ENCODE data around the gene STAG1.
"Not testable (repeated sequence)": the region's sequence is repeated elsewhere in the genome, so short reads cannot be mapped to it uniquely, and the experiment has no call there.

The STAG1 gene

DNA sequence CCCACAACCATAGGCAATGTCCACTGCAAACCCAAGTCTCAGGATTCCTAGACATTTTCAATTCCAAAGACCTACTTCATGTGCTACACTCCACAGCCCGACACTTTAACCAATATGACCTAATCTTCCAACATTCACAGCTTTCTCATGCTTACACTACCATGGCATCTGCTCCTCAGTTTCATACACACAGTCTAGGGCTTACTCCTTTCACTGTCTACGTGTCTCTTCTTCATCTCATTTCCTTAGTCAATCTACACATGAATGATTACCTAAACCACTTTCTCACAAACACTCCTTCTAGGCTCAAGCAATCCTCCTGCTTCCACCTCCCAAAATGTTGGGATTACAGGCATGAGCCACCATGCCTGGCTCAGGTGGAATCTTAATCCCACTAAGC, 106.3 kb downstream of the STAG1 start:
- DNase-seq (ENCODE audit: low read depth in 3 of 3): no peak

- no peak for DNase-seq (ENCODE audit: low read depth in 3 of 3)
These were observed 108.0 kb downstream of the STAG1 start for GRCh38 chr3:136644212-136644611.

GRCh38 chr3:136643380-136643779, 108.8 kb downstream of the STAG1 start:
- not testable (repeated sequence) for DNase-seq (ENCODE audit: low read depth in 3 of 3)

DNA sequence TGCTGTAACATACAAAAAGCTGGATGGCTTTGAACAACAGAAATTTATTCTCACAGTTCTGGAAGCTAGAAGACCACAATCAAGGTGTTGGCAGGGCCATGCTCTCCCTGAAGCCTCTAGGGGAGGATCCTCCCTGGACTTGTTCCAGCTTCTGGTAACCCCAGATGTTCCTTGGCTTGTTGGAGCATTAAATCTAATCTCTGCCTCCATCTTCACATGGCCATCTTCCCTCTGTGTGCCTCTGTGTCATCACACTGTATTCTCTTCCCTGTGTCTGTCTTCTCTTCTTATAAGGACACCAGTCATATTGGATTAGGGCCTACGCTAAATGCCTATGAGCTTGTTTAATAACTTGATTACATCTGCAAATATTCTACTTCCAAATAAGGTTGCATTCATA, 109.5 kb downstream of the STAG1 start:
- DNase-seq (ENCODE audit: low read depth in 3 of 3): no peak

DNA sequence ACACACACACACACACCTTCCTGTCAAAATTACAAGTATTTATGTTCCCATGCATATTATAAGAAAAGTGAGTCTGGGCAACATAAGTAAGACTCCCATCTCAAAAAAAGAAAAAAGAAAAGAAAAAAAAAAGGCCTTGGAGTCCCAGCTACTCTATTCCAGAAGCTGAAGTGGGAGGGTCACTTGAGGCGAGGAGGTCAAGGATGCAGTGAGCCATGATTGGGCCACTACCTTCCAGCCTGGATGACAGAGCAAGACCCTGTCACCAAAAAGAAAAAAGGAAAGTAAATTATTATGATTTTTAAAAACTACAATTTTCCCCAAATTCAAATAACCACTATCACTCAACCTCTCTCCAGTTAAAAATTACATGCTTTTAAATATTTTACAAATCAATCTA, 113.1 kb downstream of the STAG1 start:
- no peak for DNase-seq (ENCODE audit: low read depth in 3 of 3)

DNA sequence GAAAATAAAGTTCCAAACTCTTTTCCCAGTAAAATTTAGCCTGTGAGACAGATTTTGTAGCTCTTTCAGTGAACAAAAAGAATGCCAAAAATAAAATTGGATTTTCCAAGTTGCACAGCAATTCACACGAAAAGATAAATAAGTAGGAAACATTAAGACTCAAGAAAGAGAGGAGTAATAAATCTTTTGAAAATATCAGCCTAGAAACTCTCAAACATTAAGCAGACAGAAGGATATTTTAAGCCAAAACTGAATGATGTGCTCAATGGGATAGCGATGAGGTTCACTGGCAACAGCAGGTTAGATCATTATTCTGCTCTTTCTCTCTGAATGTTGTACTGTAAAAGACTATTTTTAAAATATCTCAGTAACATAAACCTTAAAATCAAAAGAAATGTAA, 115.0 kb downstream of the STAG1 start:
- no peak for DNase-seq (ENCODE audit: low read depth in 3 of 3)

DNA sequence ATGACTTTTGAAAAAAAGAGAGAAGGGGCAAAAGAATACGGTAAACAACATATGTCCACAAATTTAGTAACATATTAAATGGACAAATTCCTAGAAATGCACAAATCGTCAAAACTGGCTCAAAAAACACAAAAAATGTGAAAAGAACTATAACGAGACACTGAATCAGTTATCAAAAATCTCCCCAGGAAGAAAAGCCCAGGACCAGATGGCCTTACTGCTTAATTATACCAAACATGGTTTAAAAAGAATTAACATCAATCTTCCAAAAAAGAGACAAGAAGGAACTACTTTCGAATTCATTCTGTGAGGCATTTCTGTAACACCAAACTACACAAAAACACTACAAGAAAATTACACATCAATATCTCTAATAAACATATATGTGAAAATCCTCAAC, 117.4 kb downstream of the STAG1 start:
- no peak for DNase-seq (ENCODE audit: low read depth in 3 of 3)

- DNase-seq (ENCODE audit: low read depth in 3 of 3): no peak
These were observed 119.5 kb downstream of the STAG1 start for GRCh38 chr3:136632625-136633081.

- DNase-seq (ENCODE audit: low read depth in 3 of 3): no peak
These were observed 120.8 kb downstream of the STAG1 start for GRCh38 chr3:136631424-136631823.

- DNase-seq (ENCODE audit: low read depth in 3 of 3): no peak
These were observed 121.3 kb downstream of the STAG1 start for GRCh38 chr3:136630915-136631314.

DNA sequence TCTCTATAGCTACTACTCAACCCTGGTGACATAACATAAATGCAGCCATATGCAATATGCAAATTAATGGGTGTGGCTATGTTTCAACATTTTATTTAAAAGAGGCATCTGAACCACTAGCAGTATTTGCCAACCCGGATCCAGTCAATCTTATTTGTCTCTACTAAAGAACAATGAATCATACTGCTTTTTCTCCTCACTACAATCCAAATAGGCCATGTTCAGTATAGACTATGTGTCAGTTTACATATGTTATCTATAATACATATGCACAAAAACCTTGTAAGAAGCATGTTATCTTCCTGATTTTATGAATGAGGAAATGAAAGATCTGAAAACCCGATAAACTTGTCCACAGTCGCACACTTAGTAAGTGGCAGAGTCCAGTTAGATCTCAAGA, 125.7 kb downstream of the STAG1 start:
- DNase-seq (ENCODE audit: low read depth in 3 of 3): no peak

DNA sequence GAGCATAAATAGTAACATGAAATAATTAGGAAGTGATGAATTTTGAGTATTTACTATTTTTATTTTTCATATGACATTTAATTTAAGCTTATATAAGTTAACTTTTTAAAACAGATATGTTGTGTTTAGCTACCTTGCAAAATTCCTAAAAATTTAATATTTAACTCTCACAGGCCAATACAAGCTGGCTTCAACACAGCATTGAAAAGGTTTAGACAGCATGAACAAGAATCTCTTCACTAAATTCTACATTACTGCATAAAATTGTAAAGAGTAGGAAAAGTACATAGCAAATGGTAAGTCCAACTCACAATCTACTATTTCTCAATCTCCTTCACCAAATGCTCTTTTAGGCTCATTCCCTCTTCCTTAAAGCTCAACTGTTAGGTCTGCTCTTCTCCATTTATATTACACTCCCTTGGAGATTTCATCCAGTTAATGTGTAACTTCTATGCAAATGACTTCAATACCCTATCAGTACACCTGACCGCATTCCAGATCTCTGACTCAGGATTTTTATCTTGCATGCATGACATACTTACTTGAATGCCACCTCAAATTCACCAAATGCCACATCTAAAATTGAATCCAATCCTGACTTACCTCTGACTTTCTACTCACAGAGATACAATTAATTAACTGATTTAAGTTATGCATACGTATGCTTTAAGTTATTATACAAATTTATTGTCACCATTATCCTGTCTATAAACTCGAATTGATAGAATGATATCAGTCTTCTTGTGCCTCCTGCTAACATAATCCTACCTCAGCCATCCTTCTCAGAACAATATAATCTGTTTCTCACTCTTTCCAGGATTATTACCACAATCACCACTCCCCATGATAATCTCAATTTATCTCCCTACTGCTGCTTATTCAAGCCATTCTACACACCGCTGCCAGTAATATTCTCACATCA, 127.0 kb downstream of the STAG1 start:
- no peak for DNase-seq (ENCODE audit: low read depth in 3 of 3)

- no peak for DNase-seq (ENCODE audit: low read depth in 3 of 3)
These were observed 127.8 kb downstream of the STAG1 start for GRCh38 chr3:136624371-136624770.

DNA sequence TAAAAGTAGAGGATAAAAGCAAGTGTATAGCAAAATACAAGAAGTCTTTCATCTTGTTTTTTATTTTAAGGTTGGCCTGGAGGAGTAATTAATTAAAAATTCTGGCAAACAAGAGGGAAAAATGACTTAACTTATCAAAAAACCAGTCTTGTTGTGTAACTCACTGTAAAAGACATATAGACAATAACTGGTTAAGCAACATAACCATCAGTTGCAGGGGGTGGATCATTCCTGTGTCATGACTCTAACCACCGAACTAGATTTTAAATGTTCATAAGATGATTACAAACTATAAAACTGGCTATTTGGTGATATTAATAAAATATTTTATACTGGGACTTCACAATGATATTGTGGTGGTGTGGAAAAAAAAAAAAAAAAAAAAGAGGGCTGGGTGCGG, 130.6 kb downstream of the STAG1 start:
- no peak for DNase-seq (ENCODE audit: low read depth in 3 of 3)

DNA sequence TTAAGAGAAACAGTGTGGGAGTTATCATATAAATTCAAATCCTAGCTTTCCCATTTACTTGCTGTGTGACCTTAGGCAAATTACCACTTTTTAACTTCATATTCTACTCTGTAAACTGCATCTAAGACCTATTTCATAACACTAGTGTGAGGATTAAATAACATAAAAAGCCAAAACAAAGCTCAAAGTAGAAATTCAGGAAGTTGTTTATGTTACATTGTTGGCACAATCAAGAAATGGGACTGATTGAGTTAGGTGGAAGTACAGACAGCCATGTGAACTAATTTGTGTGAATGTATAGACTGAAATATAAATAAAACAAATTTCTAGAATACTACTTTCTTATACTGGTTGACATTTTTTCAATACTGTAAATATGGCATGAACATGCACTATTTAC, 131.7 kb downstream of the STAG1 start:
- no peak for DNase-seq (ENCODE audit: low read depth in 3 of 3)

GRCh38 chr3:136617969-136618525, 134.1 kb downstream of the STAG1 start:
- not testable (repeated sequence) for DNase-seq (ENCODE audit: low read depth in 3 of 3)

DNA sequence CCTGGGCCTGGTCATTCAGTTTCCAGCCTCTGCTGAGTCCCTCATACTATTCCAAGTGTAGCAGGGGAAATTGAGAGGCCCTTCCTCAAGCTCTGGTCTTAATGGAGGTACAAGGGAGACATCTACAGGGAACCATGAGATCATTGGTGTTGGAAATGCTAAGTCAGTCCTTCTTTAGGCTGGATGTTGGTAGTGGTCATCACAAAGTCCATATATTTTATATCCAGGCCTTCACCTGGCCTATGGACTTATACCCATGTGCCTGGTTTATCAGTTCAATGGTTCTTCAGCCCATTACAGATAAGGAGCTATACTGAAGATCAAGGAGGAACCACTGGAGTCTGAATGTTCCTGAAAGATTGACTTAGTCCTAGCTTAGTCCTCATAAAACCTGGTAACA, 135.0 kb downstream of the STAG1 start:
- no peak for DNase-seq (ENCODE audit: low read depth in 3 of 3)

- no peak for DNase-seq (ENCODE audit: low read depth in 3 of 3)
These were observed 139.7 kb downstream of the STAG1 start for GRCh38 chr3:136612512-136612911.

- DNase-seq (ENCODE audit: low read depth in 3 of 3): no peak
These were observed 145.2 kb downstream of the STAG1 start for GRCh38 chr3:136606990-136607389.

DNA sequence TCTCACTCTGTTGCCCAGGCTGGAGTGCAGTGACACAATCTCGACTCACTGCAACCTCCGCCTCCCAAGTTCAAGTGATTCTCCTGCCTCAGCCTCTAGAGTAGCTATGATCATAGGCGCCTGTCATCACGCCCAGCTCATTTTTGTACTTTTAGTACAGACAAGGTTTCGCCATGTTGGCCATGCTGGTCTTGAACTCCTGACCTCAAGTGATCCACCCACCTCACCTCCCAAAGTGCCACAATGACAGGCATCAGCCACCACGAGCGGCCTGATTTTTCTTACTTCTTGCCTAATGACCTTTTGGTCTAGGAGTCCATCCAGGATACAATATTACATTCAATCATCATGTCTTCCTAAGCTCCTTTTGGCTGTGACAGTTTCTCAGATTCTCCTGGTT, 146.0 kb downstream of the STAG1 start:
- DNase-seq (ENCODE audit: low read depth in 3 of 3): not testable (repeated sequence)

DNA sequence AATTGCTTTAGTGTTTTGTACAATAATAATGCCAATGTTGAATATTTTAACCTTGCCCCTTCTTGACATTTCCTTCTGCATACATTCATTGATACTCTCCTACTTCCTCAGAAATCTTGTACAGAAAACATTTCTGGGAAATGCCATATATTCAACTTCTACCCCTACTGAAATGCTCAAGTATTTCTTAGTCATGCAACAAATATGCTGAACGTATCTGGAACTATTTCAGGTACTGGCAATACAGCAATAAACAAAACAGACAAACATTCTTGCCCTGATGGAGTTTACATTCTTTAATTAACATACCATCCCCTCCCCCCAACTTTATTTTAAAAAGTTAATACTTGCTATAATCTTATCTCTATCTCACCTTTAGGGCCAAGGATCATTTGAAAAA, 147.2 kb downstream of the STAG1 start:
- DNase-seq (ENCODE audit: low read depth in 3 of 3): no peak

GRCh38 chr3:136602818-136603217, 149.4 kb downstream of the STAG1 start:
- DNase-seq (ENCODE audit: low read depth in 3 of 3): no peak
